HepG2 (cell line): Measurements from ENCODE around the gene HIPK2. TPM values are rescaled to one million over a fixed set of nuclear protein-coding genes. Genes with fewer than 3 reads are reported as not detected.

ENCODE experiments used
- ARID2 ChIP-seq: sonication (generic); formaldehyde crosslinking; IDR thresholded peaks from 2 replicates; pipeline ENCODE4 v1.8.1; 2022; ENCODE audit warnings: mild to moderate bottlenecking, missing genetic modification reagents, borderline replicate concordance
- ASH2L ChIP-seq: fragments of 300-600, 200-600 bp; sonication (generic); IDR thresholded peaks from 2 replicates; pipeline ENCODE4 v1.7.0; 2017; ENCODE audit warnings: low read depth, mild to moderate bottlenecking, moderate library complexity, mixed read lengths, low read length; ENCODE audit not compliant: insufficient read length
- BCLAF1 ChIP-seq: fragments of 450-650 bp; IDR thresholded peaks from 2 replicates; pipeline ENCODE4 v1.6.1; 2017; ENCODE audit warnings: mild to moderate bottlenecking
- BORCS8-MEF2B ChIP-seq: sonication (generic); formaldehyde crosslinking; IDR thresholded peaks from 2 replicates; pipeline ENCODE4 v1.8.0; 2022; ENCODE audit warnings: mild to moderate bottlenecking, missing genetic modification reagents
- CBX1 ChIP-seq: IDR thresholded peaks from one replicate; pipeline ENCODE4 v1.6.1; 2016; ENCODE audit warnings: antibody characterized with exemption, low read depth
- DZIP1 ChIP-seq: sonication (generic); formaldehyde crosslinking; IDR thresholded peaks from 2 replicates; pipeline ENCODE4 v1.5.0; 2020; ENCODE audit warnings: mild to moderate bottlenecking, missing genetic modification reagents
- HDAC1 ChIP-seq: sonication (generic); formaldehyde crosslinking; IDR thresholded peaks from 2 replicates; pipeline ENCODE4 v1.5.1; 2020; ENCODE audit warnings: mild to moderate bottlenecking, missing genetic modification reagents
- HIC2 ChIP-seq: sonication (generic); formaldehyde crosslinking; IDR thresholded peaks from 2 replicates; pipeline ENCODE4 v1.9.0; 2022; ENCODE audit warnings: low read depth, missing genetic modification reagents
- JUN ChIP-seq: sonication (generic); formaldehyde crosslinking; IDR thresholded peaks from 2 replicates; pipeline ENCODE4 v1.4.0; 2020; ENCODE audit warnings: mild to moderate bottlenecking, missing genetic modification reagents
- MAFF ChIP-seq: IDR thresholded peaks from 2 replicates; pipeline ENCODE4 v1.6.1; 2011; ENCODE audit warnings: low read depth, low read length, improper control_type of control experiment
- MBD4 ChIP-seq: IDR thresholded peaks from 2 replicates; pipeline ENCODE4 v1.6.1; 2012; ENCODE audit warnings: low read length, inconsistent platforms, borderline replicate concordance
- NONO ChIP-seq, 2 experiments: fragments of 450-650 bp in 1 of 2; sonication (generic) in 1 of 2; formaldehyde crosslinking in 1 of 2; IDR thresholded peaks in 1 of 2; conservative IDR thresholded peaks in 1 of 2; 2 replicates each; pipeline versions ENCODE4 v1.6.1 to v1.8.0; 2017 to 2022; ENCODE audit warnings: mild to moderate bottlenecking in 1 of 2, missing genetic modification reagents in 1 of 2, moderate library complexity in 1 of 2
- ONECUT2 ChIP-seq: sonication (generic); formaldehyde crosslinking; IDR thresholded peaks from 2 replicates; pipeline ENCODE4 v1.4.0; 2020; ENCODE audit warnings: missing genetic modification reagents
- PAWR ChIP-seq: sonication (generic); formaldehyde crosslinking; IDR thresholded peaks from 2 replicates; pipeline ENCODE4 v1.4.0; 2020; ENCODE audit warnings: missing genetic modification reagents, mild to moderate bottlenecking, borderline replicate concordance
- SRSF1 ChIP-seq: fragments of 200-400 bp; formaldehyde crosslinking; optimal IDR thresholded peaks from 2 replicates; pipeline ENCODE3; 2017; ENCODE audit warnings: mild to moderate bottlenecking, low read depth, low read length, moderate library complexity
- THAP9 ChIP-seq: sonication (generic); formaldehyde crosslinking; IDR thresholded peaks from 2 replicates; pipeline ENCODE4; 2020; ENCODE audit warnings: missing genetic modification reagents, mild to moderate bottlenecking, borderline replicate concordance
- ZMYM2 ChIP-seq: sonication (generic); formaldehyde crosslinking; IDR thresholded peaks from 2 replicates; pipeline ENCODE4 v1.8.0; 2022; ENCODE audit warnings: mild to moderate bottlenecking, missing genetic modification reagents
- ZNF335 ChIP-seq: sonication (generic); formaldehyde crosslinking; IDR thresholded peaks from 2 replicates; pipeline ENCODE4 v1.4.0; 2020; ENCODE audit warnings: missing genetic modification reagents
- ZNF549 ChIP-seq: sonication (generic); formaldehyde crosslinking; IDR thresholded peaks from 2 replicates; pipeline ENCODE4 v1.5.0; 2020; ENCODE audit warnings: missing genetic modification reagents
- ZNF619 ChIP-seq: sonication (generic); formaldehyde crosslinking; IDR thresholded peaks from 2 replicates; pipeline ENCODE4 v1.4.0; 2020; ENCODE audit warnings: mild to moderate bottlenecking, missing genetic modification reagents
- polyA plus RNA-seq, 8 experiments: library from polyadenylated mRNA; depleted of rRNA in 3 of 8; stranded (reverse) in 7 of 8; unstranded in 1 of 8; fragments of >200 nt; fragmentation: Illumina TruSeq in 4 of 8; extraction: Trizol in 4 of 8; gene quantifications; 2 replicates each; pipeline versions ENCODE4 v1.2.1 to v1.2.3, GENCODE V29; 2011 to 2016; ENCODE audit warnings: low read depth in 4 of 8, missing spikeins in 1 of 8, mixed read lengths in 1 of 8; ENCODE audit not compliant: insufficient read depth in 1 of 8
- total RNA-seq, 5 experiments: library from RNA; depleted of rRNA; stranded (reverse); fragments of >200 nt; fragmentation: Illumina TruSeq; extraction: Trizol; gene quantifications; 2 replicates each; pipeline ENCODE4 v1.2.3, GENCODE V29; 2016; ENCODE audit warnings: low read depth in 1 of 5

HIPK2 gene
- total and polyA plus RNA-seq, 2 of the 13 experiments (the other 11 are each of a cell fraction or from before 2014, with no cell fraction given) = 14.4 to 20.2 TPM

- TF ChIP-seq JUN (CRISPR knock-in tag) = no peak
- no peak for TF ChIP-seq HIC2
- TF ChIP-seq ZNF335 (CRISPR knock-in tag) = no peak
- no peak for TF ChIP-seq DZIP1 (CRISPR knock-in tag)
- no peak for TF ChIP-seq MAFF
- no peak for TF ChIP-seq NONO (IDR thresholded peaks at IDR 0.05)
- TF ChIP-seq NONO (CRISPR knock-in tag; conservative IDR thresholded peaks at IDR 0.05) = no peak
- no peak for TF ChIP-seq ZMYM2
- peak; percentile 22 for TF ChIP-seq ASH2L
- TF ChIP-seq BCLAF1 = no peak
- TF ChIP-seq HDAC1 (CRISPR knock-in tag) = peak; percentile 27; the same call in 1 of the 2 replicates
- no peak for TF ChIP-seq BORCS8-MEF2B (CRISPR knock-in tag)
- TF ChIP-seq ONECUT2 = no peak
- no peak for TF ChIP-seq SRSF1
- no peak for TF ChIP-seq PAWR
- no peak for TF ChIP-seq ZNF619 (CRISPR knock-in tag)
- TF ChIP-seq ARID2 (CRISPR knock-in tag) = no peak
- no peak for TF ChIP-seq CBX1
- no peak for TF ChIP-seq MBD4
- TF ChIP-seq THAP9 (CRISPR knock-in tag) = no peak
- TF ChIP-seq ZNF549 (CRISPR knock-in tag) = no peak
These were observed 118.7 kb downstream of the HIPK2 start (continued) for GRCh38 chr7:139658908-139659675.
